ENCODE measurements around the gene ACE.

The ACE gene

DNA sequence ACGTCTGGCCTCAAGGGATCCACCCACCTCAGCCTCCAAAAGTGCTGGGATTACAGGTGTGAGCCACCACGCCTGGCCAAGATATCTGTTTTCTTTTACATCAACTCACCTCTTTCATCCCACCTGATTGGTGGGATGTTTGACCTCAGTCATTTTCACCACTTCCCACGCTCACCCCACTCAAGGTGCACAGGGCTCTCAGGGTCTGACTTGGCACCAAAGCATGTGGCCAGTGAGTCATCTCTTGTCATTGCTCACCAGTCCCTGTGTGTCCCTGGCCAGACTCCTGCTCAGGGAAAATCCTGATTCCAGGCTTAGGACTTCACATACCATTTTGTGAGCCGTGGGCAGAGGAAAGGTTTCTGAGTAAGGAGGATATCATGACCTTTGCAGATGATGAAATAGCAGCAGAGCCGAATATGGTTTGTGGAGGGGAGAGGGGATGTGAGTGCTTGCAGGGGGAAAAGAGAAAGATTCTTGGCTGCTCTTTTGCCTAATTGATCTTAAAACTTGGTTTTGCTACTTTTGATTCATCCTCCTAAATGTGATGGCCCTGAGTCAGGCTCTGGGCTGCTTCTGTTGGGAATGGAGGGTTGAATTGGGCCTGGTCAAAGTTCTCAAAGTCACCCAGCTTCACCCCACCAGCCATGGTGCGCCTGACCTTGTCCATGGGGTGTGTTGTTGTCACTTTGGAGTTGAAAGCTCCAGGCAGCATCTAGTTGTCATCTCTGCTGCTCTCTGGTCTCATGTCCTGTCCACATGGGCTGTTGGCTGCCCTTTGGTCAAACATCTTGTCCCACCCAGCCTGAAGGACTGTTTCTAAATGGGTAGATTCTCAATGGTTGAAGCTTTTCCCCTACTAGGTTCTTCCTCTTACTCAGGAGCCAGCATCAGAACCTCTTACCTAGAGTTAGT is 40.3 kb downstream of the ACE start:
- DNase-seq (ENCODE audit: low read depth), result no peak

DNA sequence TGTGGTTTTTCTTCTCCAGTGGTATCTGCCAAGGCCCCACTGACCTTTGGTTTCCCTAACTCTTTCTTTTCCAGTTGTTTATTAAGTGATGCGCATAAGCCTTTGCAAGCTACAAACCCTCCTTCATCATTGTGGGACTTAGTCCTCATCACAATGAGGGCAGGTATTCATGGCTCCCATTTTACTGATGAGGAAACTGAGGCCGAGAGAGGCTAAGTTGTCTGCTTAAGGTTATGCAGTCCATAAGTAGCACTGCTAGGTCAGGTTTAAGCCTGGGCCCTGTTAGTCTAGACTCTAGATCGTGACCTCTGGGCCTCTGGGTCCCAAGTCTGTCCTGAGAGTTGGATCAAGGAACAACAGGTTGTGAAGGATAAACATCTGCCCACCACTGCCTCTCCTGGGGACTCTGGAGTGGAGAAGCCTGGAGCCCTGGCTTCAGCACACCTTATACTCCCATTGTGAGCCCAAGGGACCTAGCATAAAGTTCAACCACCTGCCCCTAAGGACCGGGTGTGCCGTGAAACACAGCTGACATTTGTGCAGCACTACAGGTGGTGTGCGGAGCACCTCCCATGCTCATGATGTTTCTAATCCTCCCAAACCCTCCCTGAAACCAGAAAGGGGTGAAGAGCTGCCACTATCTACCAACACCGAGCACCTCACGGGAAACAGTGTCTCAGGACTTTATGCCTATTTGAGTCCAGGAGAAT is 41.1 kb downstream of the ACE start:
- no peak for DNase-seq (ENCODE audit: low read depth)

DNA sequence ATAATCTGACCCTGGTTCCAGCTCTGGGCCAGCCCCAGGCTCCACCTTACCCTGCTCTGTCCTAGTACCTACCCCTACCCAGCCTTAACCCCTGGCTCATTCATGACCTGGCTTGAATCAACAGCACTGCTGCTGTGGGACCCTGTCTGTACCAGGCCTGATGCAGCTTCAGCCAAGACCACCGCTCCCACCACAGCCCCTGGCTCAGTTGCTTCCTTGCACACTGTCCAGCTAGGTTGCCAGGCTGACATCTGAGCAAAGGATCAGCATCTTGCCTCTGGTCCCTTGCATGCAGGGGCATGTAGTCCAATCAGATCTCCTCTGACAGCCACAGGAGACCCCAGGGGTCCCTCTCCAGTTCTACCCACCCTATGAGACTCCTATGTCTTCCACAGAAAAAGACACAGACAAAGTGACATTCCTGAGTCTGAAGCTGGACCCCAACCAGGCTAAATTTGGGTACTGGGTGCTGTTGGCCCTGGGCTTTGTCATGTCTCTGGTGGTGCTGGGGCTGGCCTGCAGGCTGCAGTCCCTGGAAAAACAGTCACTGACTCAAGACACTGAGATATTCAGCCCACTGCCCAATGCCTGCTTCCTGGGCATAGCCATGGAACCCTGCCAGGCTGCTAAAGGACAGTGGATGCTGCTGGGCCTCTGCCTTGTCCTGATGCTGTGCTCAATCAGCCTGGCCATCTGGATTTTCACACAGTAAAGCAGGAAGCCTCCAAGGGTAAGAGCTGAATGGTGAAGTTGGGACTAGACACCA is 42.4 kb downstream of the ACE start:
- DNase-seq (ENCODE audit: low read depth), result no peak

DNA sequence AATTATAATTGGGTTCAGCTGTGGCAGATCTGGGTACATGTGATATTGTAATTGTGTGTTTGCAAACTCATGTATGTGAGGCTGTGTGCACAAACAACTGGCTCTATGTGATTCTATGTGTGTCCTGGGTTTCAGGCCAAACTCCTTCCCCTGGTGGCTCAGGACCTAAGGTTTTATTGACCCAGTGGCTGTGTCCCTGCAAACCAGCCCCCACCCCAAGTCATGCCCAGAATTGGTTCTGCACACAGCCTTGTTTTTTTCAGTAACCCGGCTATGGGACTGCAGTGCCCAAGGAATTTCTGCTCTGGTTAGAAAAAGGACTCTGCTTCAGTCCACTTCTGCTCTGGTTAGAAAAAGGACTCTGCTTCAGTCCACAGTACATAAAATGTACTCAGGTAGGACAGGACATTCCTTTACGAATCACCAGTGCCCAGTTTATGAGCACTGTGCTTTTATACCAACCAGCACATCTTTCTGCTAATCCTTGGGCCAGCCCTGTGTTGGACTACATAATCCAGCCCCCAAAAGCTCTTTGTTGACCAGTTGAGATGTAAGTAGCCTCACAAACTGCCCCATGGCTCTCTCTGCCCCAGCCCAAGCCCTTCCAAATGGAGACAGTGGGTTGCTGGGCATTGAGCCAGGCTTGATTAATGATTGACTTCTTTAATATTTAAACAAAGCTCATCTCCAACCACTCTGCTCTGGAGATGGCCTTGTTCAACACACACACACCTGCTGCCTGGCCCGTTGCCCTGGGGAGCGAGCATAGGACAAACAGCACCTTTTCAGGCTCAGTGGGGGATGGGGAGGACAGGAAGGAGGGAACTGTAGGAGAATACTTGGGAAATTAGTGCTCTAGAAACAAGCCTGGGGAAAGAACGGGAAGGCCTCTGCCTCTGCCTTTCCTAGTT is 43.4 kb downstream of the ACE start:
- DNase-seq (ENCODE audit: low read depth), result no peak

DNA sequence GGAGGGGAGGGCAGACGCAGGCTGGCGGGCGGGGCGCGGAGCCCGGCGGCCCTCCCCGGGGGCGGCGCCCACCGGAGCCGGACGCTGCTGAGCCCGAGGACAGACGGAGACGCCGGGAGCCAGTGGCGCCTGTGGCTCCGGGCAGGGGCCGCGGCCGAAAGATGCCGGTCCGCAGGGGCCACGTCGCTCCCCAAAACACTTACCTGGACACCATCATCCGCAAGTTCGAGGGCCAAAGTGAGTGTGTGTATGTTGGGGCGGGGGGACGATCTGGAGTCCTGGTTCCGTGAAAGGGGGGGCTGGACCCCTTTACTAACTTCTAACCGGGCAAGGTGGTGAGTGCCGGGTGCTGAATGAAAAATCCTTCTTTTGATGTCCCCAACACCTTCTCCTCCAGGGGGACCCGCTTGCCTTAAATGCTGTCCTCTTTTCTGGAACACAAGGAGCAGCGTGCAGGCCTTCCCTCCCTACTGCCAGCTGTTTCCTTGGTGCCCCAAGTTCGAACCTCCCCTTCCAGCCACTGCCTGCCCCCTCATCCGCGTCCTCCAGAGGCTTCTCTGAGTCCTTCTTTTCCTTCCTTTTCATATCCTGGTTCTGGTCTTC is 46.5 kb downstream of the ACE start, which contains the start of gene KCNH6:
Gene KCNH6 (plus strand): TSS at position 106 of the 603 bp plus-strand sequence. CDS start 56 bp downstream, at position 162.
- no peak for DNase-seq (ENCODE audit: low read depth)

DNA sequence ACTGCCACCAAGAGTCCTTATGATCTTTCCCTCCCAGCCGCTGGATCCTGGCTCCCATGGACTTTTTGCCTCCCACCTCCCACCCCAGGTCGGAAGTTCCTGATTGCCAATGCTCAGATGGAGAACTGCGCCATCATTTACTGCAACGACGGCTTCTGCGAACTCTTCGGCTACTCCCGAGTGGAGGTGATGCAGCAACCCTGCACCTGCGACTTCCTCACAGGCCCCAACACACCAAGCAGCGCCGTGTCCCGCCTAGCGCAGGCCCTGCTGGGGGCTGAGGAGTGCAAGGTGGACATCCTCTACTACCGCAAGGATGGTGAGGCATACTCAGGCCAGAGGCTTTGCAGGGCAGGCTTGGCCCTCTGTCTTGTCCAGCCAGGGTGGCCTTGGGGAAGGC is 47.2 kb downstream of the ACE start:
- no peak for DNase-seq (ENCODE audit: low read depth)

DNA sequence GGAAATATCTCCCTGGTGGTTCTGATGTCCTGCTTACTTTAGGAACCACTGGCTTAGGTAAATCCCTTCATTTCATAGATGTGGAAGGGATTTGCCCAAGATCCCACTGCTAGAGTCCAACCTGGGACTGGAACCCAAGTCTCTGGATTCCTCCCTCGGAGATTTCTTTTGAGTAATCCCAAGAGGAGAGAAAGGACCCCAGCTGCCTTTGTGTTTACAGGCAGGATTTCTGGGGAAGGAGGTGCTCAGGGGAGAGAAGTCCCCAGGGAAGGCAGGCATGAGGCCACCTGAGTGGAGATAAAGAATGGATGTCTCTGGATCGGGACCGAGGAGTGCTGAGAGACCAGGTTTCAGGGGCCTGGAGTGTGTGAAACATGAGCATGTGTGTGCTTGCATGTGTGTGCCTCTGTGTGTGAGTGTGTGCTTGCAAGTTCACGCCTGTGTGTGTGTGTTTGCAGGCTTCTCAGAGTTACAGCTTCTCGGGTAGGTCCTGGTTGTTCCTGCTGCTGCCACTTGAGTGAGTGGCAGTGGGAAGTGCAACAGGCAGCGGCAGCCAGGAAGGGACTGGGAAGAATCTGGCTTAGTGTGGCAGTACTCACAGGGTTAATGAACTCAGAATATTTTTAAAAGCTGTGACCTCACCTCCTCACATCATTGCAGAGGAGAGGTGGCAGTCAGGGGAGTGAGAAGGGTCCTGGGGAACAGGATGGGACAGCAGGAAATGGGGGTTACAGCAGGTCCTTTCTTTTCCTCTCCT is 48.5 kb downstream of the ACE start:
- DNase-seq (ENCODE audit: low read depth), result no peak

DNA sequence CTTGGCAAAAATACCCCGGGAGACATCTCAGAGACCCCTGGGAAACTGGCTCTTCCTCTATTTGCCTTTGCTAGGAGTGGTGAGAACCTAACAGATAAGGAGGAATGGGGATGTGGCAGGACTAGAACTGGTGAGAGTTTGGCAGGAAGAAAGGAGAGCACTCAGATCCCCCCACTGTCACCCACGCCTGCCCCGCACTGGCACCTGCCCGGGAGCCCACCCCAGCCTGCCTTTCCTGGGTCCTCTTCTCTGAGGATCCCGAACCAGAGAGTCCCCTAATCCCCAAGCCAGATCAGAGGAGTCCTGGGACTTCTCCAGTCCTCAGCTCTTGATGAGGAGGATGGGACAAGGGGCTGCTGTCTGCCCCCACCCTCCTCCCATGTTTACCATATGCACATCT is 50.0 kb downstream of the ACE start:
- DNase-seq (ENCODE audit: low read depth), result no peak

DNA sequence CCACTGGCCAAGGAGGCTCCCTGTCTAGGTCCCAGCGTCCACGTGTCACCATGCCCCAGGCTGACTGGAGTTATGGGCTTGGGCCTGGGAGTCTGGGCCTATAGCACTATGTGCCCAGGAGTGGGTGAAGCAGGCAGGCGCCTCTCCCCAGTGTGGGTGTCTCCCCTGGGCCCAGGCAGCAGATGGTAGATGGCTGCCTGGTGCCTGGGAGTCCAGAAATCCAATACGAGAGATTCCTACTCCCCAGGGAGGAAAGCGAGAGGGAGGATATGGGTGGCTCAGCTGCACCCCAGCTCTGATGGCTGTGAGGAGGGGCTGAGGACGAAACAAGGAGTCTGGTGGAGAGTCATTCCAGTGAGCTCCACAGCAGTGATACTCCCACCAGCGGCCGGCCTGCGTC is 51.3 kb downstream of the ACE start:
- DNase-seq (ENCODE audit: low read depth), result no peak

DNA sequence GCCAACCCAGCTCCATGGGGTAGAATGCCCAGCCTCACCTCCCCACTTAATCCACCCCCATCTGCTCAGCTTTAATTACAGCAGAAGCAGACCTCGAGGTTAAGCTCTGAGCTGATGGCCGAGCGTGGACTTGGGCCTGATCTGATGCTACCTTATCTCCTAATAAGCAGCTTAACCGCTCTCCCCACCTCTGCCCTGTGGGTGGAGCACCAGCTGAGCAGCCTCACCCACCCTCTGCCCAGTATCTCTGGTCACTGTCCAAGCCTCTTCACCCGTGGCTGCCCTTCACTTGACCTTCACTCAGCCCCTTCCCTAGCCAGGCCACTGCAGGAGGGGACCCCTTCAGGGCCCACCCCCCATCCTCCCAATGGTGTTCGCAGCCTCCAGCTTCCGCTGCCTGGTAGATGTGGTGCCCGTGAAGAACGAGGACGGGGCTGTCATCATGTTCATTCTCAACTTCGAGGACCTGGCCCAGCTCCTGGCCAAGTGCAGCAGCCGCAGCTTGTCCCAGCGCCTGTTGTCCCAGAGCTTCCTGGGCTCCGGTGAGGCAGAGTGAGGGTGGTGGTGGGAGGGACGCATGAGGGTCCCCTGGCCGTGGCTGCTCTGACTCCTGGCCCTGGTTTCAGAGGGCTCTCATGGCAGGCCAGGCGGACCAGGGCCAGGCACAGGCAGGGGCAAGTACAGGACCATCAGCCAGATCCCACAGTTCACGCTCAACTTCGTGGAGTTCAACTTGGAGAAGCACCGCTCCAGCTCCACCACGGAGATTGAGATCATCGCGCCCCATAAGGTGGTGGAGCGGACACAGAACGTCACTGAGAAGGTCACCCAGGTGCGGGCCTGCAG is 53.1 kb downstream of the ACE start:
- DNase-seq (ENCODE audit: low read depth), result no peak

DNA sequence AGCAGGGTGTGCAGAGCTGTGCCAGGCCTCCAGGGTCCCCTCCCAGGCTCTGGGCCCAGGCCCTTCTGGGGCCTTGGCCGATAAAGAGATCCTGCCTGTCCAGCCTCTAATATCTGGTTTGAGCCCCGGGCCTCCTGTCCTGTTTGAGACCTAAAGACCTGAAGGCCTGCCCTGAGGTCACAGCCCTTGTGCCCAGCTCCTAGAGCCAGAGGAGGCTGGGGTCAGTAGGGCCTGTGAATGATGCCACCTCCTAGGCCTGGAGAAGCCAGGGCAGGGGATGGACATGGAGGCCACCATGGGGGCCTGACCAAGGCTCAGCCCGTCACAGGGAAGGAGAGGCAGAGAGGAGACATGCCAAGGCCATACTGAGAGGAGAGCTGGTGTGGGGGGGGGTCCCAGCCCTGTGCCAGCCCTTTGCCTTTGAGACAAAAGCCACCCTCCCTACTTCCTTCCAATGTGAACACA is 53.7 kb downstream of the ACE start:
- no peak for DNase-seq (ENCODE audit: low read depth)

DNA sequence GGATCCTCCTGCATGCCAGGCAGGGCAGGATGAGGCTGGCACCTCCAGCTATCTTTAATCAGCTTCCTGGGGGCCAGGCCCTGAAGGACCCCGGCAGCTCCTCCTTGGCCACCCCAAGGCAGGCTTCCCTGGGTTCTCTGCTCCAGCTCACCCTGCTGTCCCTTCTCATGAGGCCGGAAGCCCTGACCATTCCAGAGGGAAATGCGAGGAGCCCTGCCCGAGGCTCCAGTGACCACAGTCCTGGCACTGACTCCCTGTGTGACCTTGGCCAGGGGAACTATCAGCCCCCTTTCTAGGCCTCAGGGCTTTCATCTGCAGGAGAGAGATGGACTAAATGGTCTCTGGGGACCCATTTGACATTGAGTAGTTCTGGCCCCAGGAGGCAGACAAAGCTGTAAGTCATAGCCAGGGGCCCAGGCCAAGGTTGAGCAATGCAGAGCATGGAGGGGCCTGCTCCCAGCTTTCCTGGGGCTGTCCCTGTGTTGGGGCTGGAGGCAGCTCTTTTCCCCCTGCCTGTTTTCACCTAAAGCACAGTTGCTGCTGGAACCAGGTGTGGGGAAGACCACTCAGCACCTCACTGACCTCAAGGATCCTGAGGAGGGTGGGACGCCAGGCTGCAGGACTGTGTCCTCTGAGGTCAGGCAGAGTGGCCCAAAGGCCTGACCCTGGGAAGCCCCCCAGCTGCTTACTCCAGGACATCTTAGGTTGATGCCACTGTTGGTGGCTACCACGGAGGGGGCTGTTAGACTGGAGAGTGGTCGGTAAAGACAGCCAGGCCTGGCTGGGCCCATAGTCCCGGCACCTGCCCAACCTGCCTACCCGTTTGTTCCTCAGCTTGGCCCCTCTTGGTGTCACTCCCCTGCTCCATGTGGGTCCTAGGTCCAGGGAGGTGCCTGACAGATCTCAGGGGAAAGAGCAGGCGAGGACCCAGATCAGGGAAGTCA is 54.4 kb downstream of the ACE start:
- no peak for DNase-seq (ENCODE audit: low read depth)

DNA sequence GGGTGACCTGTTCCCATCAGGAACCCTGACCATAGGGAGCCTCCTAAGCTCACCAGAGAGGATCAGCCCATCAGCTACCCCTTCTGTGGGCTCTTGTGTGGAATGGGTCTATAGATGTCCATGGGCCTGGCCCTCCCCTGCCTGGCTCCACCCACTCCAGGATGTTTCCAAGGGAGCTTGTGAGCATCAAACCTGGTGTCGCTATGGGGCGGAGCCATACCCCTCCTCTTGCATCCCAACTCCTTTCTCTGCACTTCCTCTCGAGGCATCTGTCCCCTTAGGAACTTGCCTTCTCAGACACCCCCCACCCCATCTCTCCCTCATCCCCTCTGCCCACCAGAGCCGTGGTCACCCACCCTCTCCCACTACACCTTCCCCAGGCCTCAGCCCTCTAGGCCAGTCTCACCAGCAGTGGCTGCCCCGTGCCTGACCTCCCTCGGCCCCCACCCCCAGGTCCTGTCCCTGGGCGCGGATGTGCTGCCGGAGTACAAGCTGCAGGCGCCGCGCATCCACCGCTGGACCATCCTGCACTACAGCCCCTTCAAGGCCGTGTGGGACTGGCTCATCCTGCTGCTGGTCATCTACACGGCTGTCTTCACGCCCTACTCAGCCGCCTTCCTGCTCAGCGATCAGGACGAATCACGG is 56.7 kb downstream of the ACE start:
- DNase-seq (ENCODE audit: low read depth), result no peak

DNA sequence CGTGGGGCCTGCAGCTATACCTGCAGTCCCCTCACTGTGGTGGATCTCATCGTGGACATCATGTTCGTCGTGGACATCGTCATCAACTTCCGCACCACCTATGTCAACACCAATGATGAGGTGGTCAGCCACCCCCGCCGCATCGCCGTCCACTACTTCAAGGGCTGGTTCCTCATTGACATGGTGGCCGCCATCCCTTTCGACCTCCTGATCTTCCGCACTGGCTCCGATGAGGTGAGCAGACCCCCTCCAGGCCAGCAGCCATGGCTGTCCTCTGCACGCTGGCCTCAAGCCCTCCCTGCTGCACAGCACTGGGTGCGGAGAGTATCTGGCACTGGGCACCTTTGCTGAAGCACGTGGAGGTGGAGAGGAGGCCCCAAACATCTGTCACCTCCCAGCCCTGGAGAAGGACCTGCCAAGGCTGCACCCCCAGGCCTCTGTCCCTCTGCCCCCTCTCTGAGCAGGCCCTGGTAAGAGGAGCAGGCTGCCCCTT is 57.3 kb downstream of the ACE start:
- no peak for DNase-seq (ENCODE audit: low read depth)

DNA sequence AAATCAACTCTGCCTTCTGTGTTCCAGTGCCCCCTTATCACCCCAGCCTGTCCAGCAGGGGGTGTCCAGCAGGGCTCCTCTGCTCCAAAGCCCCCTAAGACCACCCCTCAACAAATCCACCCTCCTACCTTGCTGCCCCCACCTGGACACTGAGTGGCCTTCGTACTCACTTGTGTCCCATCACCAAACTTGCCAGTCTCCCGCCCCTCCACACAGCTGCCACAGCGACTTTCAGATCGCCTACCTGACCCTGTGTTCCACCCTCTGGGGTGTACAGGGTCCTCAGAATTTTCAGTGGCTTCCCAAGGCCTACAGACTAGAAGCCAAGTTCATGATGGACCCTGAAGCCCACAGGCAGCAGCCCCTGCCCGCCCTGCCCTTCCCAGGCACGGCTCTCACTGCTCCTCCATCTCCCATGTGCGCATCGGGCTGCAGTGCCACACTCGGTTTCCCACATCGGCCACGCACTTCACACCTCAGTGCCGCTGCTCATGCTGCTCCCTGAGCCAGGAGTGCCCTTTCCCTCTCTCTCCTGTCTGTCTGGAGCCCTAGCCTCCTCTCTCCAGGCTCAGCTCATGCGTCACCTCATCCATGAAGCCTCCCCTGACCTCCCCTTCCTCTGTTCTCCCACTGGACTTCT is 58.1 kb downstream of the ACE start:
- DNase-seq (ENCODE audit: low read depth), result no peak

DNA sequence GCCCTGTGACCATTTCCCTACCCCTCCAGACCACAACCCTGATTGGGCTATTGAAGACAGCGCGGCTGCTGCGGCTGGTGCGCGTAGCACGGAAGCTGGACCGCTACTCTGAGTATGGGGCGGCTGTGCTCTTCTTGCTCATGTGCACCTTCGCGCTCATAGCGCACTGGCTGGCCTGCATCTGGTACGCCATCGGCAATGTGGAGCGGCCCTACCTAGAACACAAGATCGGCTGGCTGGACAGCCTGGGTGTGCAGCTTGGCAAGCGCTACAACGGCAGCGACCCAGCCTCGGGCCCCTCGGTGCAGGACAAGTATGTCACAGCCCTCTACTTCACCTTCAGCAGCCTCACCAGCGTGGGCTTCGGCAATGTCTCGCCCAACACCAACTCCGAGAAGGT is 58.8 kb downstream of the ACE start:
- no peak for DNase-seq (ENCODE audit: low read depth)

DNA sequence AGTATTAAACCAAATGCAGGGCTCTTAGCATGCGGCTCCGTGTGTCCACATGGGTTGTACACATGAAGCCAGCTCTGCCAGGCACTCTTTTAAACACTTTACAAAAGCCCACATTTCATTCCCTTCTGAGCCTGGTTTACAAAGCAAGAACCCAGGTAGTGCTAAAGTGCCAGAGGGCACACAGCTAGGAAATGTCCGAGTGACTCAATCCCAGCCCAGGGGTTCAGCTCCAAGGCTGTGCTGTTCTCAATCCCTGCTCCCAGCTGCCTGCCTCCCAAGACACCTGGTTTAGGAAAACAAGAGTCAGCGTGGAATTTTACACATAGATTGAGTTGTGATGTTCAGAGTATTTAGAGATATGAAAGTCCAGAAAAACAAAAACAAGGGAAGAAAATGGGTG is 60.1 kb downstream of the ACE start:
- no peak for DNase-seq (ENCODE audit: low read depth)
